HepG2 (cell line): ENCODE measurements around the gene ZFP92. TPM values are rescaled to one million over a fixed set of nuclear protein-coding genes. Genes with fewer than 3 reads are reported as not detected.

Source experiments
- ATAC-seq: fragments of 200-7000 bp; cut with Tn5 transposase; 3 replicates; pipeline ENCODE4 v1.9.1; 2020; ENCODE audit warnings: mild to moderate bottlenecking, moderate library complexity
- BruUV-seq: library from RNA; stranded (reverse); fragments of 400-500 nt; replicated peaks from 2 replicates; lab custom pipeline; 2021; lab: Mats Ljungman, UMichigan
- CTCF ChIA-PET: fragments of 300-600 bp; formaldehyde crosslinking; extraction: SDS; loops from one replicate; lab custom pipeline; 2021; ENCODE audit warnings: low total read pairs, inconsistent platforms, low intra/inter-chr PET ratio; lab: Yijun Ruan, JAX
- POLR2A ChIA-PET: fragments of 350-600 bp; sonication (Branson Sonifier 250); formaldehyde crosslinking; loops from one replicate; lab custom pipeline; 2020; ENCODE audit warnings: antibody characterized with exemption, inconsistent platforms; lab: Yijun Ruan, JAX
- DNase-seq: peaks from one replicate; pipeline ENCODE4 v3.0.0-alpha.2; 2015; ENCODE audit warnings: low spot score
- FAIRE-seq: peaks from 3 replicates; lab custom pipeline; 2011; peaks lifted over from hg19 to GRCh38; lab: Jason Lieb, UNC
- H2AFZ ChIP-seq: one replicate; pipeline ENCODE4 v1.6.1; 2011; ENCODE audit warnings: low read length, inconsistent platforms
- H3K27ac ChIP-seq: fragments of 300-600 bp; 3 replicates; pipeline ENCODE4 v1.8.0; 2011; ENCODE audit warnings: mixed run types, mild to moderate bottlenecking, mixed read lengths, low read length, inconsistent platforms; ENCODE audit not compliant: insufficient read depth; ENCODE audit errors: extremely low read length
- H3K27me3 ChIP-seq, 2 experiments: fragments of 200-600 bp in 1 of 2; 2 replicates in 1 of 2; 3 replicates in 1 of 2; pipeline versions ENCODE4 v1.6.0 to v1.8.0; 2011; ENCODE audit warnings: low read length in 2 of 2, mild to moderate bottlenecking in 2 of 2, moderate library complexity in 2 of 2, inconsistent platforms in 1 of 2; ENCODE audit not compliant: insufficient read depth in 2 of 2, control insufficient read depth in 1 of 2
- H3K36me3 ChIP-seq, 2 experiments: fragments of 200-600 bp in 1 of 2; replicated peaks in 1 of 2; 2 replicates in 1 of 2; 3 replicates in 1 of 2; pipeline versions ENCODE4 v1.5.1 to v1.8.0; 2011; ENCODE audit warnings: low read length in 2 of 2, inconsistent platforms in 1 of 2; ENCODE audit not compliant: insufficient read depth in 2 of 2, control insufficient read depth in 1 of 2
- H3K4me1 ChIP-seq: 2 replicates; pipeline ENCODE4 v1.5.1; 2012; ENCODE audit warnings: low read length, inconsistent platforms; ENCODE audit not compliant: insufficient read depth
- H3K4me2 ChIP-seq: 2 replicates; pipeline ENCODE4 v1.6.0; 2011; ENCODE audit warnings: low read depth, low read length, inconsistent platforms
- H3K4me3 ChIP-seq, 3 experiments: fragments of 200-600 bp in 1 of 3; sonication (generic), shearing (Covaris generic) in 1 of 3; replicated peaks in 1 of 3; 2 replicates each; pipeline ENCODE4 v1.5.1; 2011 to 2016; ENCODE audit warnings: low read length in 3 of 3, inconsistent platforms in 2 of 3, low read depth in 2 of 3, mild to moderate bottlenecking in 2 of 3, control low read depth in 1 of 3, mixed read lengths in 1 of 3; ENCODE audit not compliant: insufficient read depth in 1 of 3
- H3K79me2 ChIP-seq: one replicate; pipeline ENCODE4 v1.6.1; 2011; ENCODE audit warnings: low read length, inconsistent platforms; ENCODE audit not compliant: insufficient read depth
- H3K9ac ChIP-seq: 2 replicates; pipeline ENCODE4 v1.6.0; 2011; ENCODE audit warnings: mild to moderate bottlenecking, low read depth, low read length, inconsistent platforms; ENCODE audit not compliant: insufficient read depth
- H3K9me3 ChIP-seq: 2 replicates; pipeline ENCODE4 v1.5.1; 2012; ENCODE audit warnings: mild to moderate bottlenecking, low read length
- H4K20me1 ChIP-seq: 2 replicates; pipeline ENCODE4 v1.6.0; 2011; ENCODE audit warnings: inconsistent platforms, mild to moderate bottlenecking, low read length, moderate library complexity; ENCODE audit not compliant: insufficient read depth
- ATF6 ChIP-seq: sonication (generic); formaldehyde crosslinking; conservative IDR thresholded peaks from 2 replicates; pipeline ENCODE4 v1.4.0; 2020; ENCODE audit warnings: missing genetic modification reagents
- BORCS8-MEF2B ChIP-seq: sonication (generic); formaldehyde crosslinking; IDR thresholded peaks from 2 replicates; pipeline ENCODE4 v1.8.0; 2022; ENCODE audit warnings: mild to moderate bottlenecking, missing genetic modification reagents
- HOXA9 ChIP-seq: sonication (generic); formaldehyde crosslinking; IDR thresholded peaks from 2 replicates; pipeline ENCODE4 v1.8.1; 2022; ENCODE audit warnings: missing genetic modification reagents, mild to moderate bottlenecking, moderate library complexity, borderline replicate concordance
- MAFG ChIP-seq: sonication (generic); formaldehyde crosslinking; IDR thresholded peaks from 2 replicates; pipeline ENCODE4 v1.5.1; 2020; ENCODE audit warnings: mild to moderate bottlenecking, missing genetic modification reagents
- NCOA5 ChIP-seq: sonication (generic); formaldehyde crosslinking; IDR thresholded peaks from 2 replicates; pipeline ENCODE4 v1.4.0; 2020; ENCODE audit warnings: missing genetic modification reagents
- SATB2 ChIP-seq: sonication (generic); formaldehyde crosslinking; IDR thresholded peaks from 2 replicates; pipeline ENCODE4 v1.5.0; 2020; ENCODE audit warnings: missing genetic modification reagents
- SIX4 ChIP-seq: sonication (generic); formaldehyde crosslinking; IDR thresholded peaks from 2 replicates; pipeline ENCODE4 v1.4.0; 2020; ENCODE audit warnings: missing genetic modification reagents
- STAT6 ChIP-seq: sonication (generic); formaldehyde crosslinking; IDR thresholded peaks from 2 replicates; pipeline ENCODE4 v1.4.0; 2020; ENCODE audit warnings: missing genetic modification reagents, mild to moderate bottlenecking, borderline replicate concordance
- TEF ChIP-seq: sonication (generic); formaldehyde crosslinking; IDR thresholded peaks from 2 replicates; pipeline ENCODE4 v1.5.0; 2020; ENCODE audit warnings: missing genetic modification reagents
- ZBTB7B ChIP-seq: sonication (generic); formaldehyde crosslinking; IDR thresholded peaks from 2 replicates; pipeline ENCODE4 v1.4.0; 2020; ENCODE audit warnings: missing genetic modification reagents
- ZNF460 ChIP-seq: sonication (generic); formaldehyde crosslinking; IDR thresholded peaks from 2 replicates; pipeline ENCODE4 v1.5.1; 2020; ENCODE audit warnings: missing genetic modification reagents, mild to moderate bottlenecking, borderline replicate concordance
- ZNF75D ChIP-seq: sonication (generic); formaldehyde crosslinking; IDR thresholded peaks from 2 replicates; pipeline ENCODE4 v1.8.1; 2023; ENCODE audit warnings: missing genetic modification reagents, mild to moderate bottlenecking, borderline replicate concordance
- ZNF790 ChIP-seq: sonication (generic); formaldehyde crosslinking; IDR thresholded peaks from 2 replicates; pipeline ENCODE4 v1.8.0; 2022; ENCODE audit warnings: missing genetic modification reagents, mild to moderate bottlenecking, borderline replicate concordance
- WGBS: methylation state at CpG from one replicate; pipeline ENCODE4 v1.1.6; 2017; ENCODE audit warnings: low lambda C conversion rate; 5-methylcytosine and 5-hydroxymethylcytosine counted together
- in situ Hi-C: cut with HindIII; loops from 2 replicates; pipeline ENCODE4 v1.10.0; 2017; ENCODE audit warnings: low pct_unique_long_range_greater_than_20kb; ENCODE audit not compliant: extremely low pct_ligation_motif_present
- intact Hi-C: fragments of 100-400 bp; cut with micrococcal nuclease; formaldehyde crosslinking; loops from one replicate; pipeline ENCODE4 v1.10.0; 2022; ENCODE audit not compliant: unreplicated experiment
- polyA plus RNA-seq, 8 experiments: library from polyadenylated mRNA; depleted of rRNA in 3 of 8; stranded (reverse) in 7 of 8; unstranded in 1 of 8; fragments of >200 nt; fragmentation: Illumina TruSeq in 4 of 8; extraction: Trizol in 4 of 8; gene quantifications; 2 replicates each; pipeline versions ENCODE4 v1.2.1 to v1.2.3, GENCODE V29; 2011 to 2016; ENCODE audit warnings: low read depth in 4 of 8, missing spikeins in 1 of 8, mixed read lengths in 1 of 8; ENCODE audit not compliant: insufficient read depth in 1 of 8
- total RNA-seq, 5 experiments: library from RNA; depleted of rRNA; stranded (reverse); fragments of >200 nt; fragmentation: Illumina TruSeq; extraction: Trizol; gene quantifications; 2 replicates each; pipeline ENCODE4 v1.2.3, GENCODE V29; 2016; ENCODE audit warnings: low read depth in 1 of 5

ZFP92 gene
- total and polyA plus RNA-seq, 2 of the 13 experiments (the other 11 are each of a cell fraction or from before 2014, with no cell fraction given) = 0.02 TPM; not detected in 1

- in situ Hi-C loops = no loop called here
- FAIRE-seq = no peak
- TF ChIP-seq ZNF75D (CRISPR knock-in tag) (no peak), SIX4 (no peak), BORCS8-MEF2B (CRISPR knock-in tag) (no peak), NCOA5 (CRISPR knock-in tag) (no peak), STAT6 (CRISPR knock-in tag) (no peak), TEF (no peak), SATB2 (CRISPR knock-in tag) (no peak), ZBTB7B (no peak), MAFG (CRISPR knock-in tag) (no peak), HOXA9 (CRISPR knock-in tag) (no peak), ZNF790 (no peak), ZNF460 (CRISPR knock-in tag) (no peak), ATF6 (CRISPR knock-in tag) (no peak)
These were observed 14.9 kb downstream of the ZFP92 start for GRCh38 chrX:153426204-153426603.

More at GRCh38 chrX:153426204-153426603, 14.9 kb downstream of the ZFP92 start:
- Histone ChIP-seq H3K79me2 (no peaks in the 10 kb centered on the region), H3K9me3 (no peaks in the 10 kb centered on the region), H3K36me3 (no peaks in the 10 kb centered on the region), H4K20me1 (no peaks in the 10 kb centered on the region), H3K27me3 (peaks cover 0 to 23% of the 10 kb centered on the region in 2 experiments; a peak in 1 of 5 replicates), H3K9ac (no peak overlapping the region), H3K27ac (no peak overlapping the region), H3K4me2 (no peak overlapping the region), H3K4me3 (no peak overlapping the region), H3K4me1 (no peaks in the 10 kb centered on the region), H2AFZ (no peak overlapping the region)
- POLR2A ChIA-PET = no interaction called here
- intact Hi-C loops = no loop called here
- CTCF ChIA-PET = no interaction called here
- DNase-seq (no peak), ATAC-seq (no peak)
- 0% methylated on average over 3 of the region's 3 CpGs for WGBS
- no TSS peak for BruUV-seq
